HEK293 (cell line): Measurements from ENCODE around the gene GRIP1.

Source experiments
- CTCF ChIA-PET: fragments of 350-600 bp; formaldehyde crosslinking; extraction: SDS; loops from one replicate; lab custom pipeline; 2021; ENCODE audit warnings: antibody characterized with exemption; lab: Yijun Ruan, JAX
- POLR2A ChIA-PET: fragments of 300-600 bp; formaldehyde crosslinking; extraction: SDS; loops from one replicate; lab custom pipeline; 2020; ENCODE audit warnings: antibody characterized with exemption, inconsistent platforms; lab: Yijun Ruan, JAX
- H3K27ac ChIP-seq: fragments of 200-500 bp; sonication (Bioruptor generic); 2 replicates; pipeline ENCODE4 v1.5.1; 2014; ENCODE audit warnings: low read depth, low read length, control low read depth, inconsistent platforms; ENCODE audit errors: extremely low read depth
- H3K36me3 ChIP-seq, 2 experiments: fragments of 200-500 bp in 1 of 2; sonication (Bioruptor generic) in 1 of 2; 1 replicate in 1 of 2; 2 replicates in 1 of 2; pipeline ENCODE4 v1.5.1; 2014 to 2017; ENCODE audit warnings: inconsistent platforms in 2 of 2, low read length in 2 of 2; ENCODE audit not compliant: control insufficient read depth in 2 of 2, insufficient read depth in 1 of 2
- H3K4me1 ChIP-seq: fragments of 200-500 bp; sonication (Bioruptor generic); 2 replicates; pipeline ENCODE4 v1.5.1; 2014; ENCODE audit warnings: mild to moderate bottlenecking, low read length, inconsistent platforms; ENCODE audit not compliant: control insufficient read depth, insufficient read depth
- H3K4me3 ChIP-seq: 2 replicates; pipeline ENCODE4 v1.5.1; 2011; ENCODE audit warnings: low read depth, mild to moderate bottlenecking, control low read depth, low read length, moderate library complexity
- H3K9me3 ChIP-seq: fragments of 200-500 bp; sonication (Bioruptor generic); 2 replicates; pipeline ENCODE4 v1.5.1; 2014; ENCODE audit warnings: low read depth, low read length, inconsistent platforms; ENCODE audit not compliant: control insufficient read depth, insufficient read depth
- REST ChIP-seq: fragments of 450-650 bp; formaldehyde crosslinking; IDR thresholded peaks from 2 replicates; pipeline ENCODE4 v1.5.1; 2016; ENCODE audit warnings: missing biosample characterization, missing genetic modification characterization
- SP7 ChIP-seq: fragments of 450-650 bp; formaldehyde crosslinking; IDR thresholded peaks from 2 replicates; pipeline ENCODE4 v1.5.1; 2016; ENCODE audit warnings: missing biosample characterization, missing genetic modification characterization
- WT1 ChIP-seq: fragments of 450-650 bp; formaldehyde crosslinking; IDR thresholded peaks from 2 replicates; pipeline ENCODE4 v1.5.1; 2016; ENCODE audit warnings: missing biosample characterization, missing genetic modification characterization
- ZBTB26 ChIP-seq: fragments of 450-650 bp; formaldehyde crosslinking; optimal IDR thresholded peaks from 2 replicates; pipeline ENCODE3; 2016; ENCODE audit warnings: missing biosample characterization, mild to moderate bottlenecking, missing genetic modification characterization
- ZNF140 ChIP-seq: fragments of 450-650 bp; formaldehyde crosslinking; IDR thresholded peaks from 2 replicates; pipeline ENCODE4 v1.5.1; 2016; ENCODE audit warnings: missing biosample characterization, missing genetic modification characterization
- ZNF148 ChIP-seq: fragments of 450-650 bp; formaldehyde crosslinking; IDR thresholded peaks from 2 replicates; pipeline ENCODE4 v1.5.0; 2017; ENCODE audit warnings: missing biosample characterization, missing genetic modification characterization, borderline replicate concordance
- ZNF2 ChIP-seq: fragments of 450-650 bp; formaldehyde crosslinking; IDR thresholded peaks from 2 replicates; pipeline ENCODE4 v1.5.1; 2016; ENCODE audit warnings: missing biosample characterization, missing genetic modification characterization
- ZNF23 ChIP-seq: fragments of 450-650 bp; formaldehyde crosslinking; IDR thresholded peaks from 2 replicates; pipeline ENCODE4 v1.5.1; 2016; ENCODE audit warnings: missing biosample characterization, missing genetic modification characterization, borderline replicate concordance
- ZNF398 ChIP-seq: fragments of 450-650 bp; formaldehyde crosslinking; IDR thresholded peaks from 2 replicates; pipeline ENCODE4 v1.5.1; 2017; ENCODE audit warnings: missing biosample characterization, missing genetic modification characterization
- ZNF48 ChIP-seq: fragments of 450-650 bp; formaldehyde crosslinking; IDR thresholded peaks from 2 replicates; pipeline ENCODE4 v1.5.1; 2016; ENCODE audit warnings: missing biosample characterization, missing genetic modification characterization
- ZNF518A ChIP-seq: fragments of 450-650 bp; formaldehyde crosslinking; conservative IDR thresholded peaks from 2 replicates; pipeline ENCODE4 v1.5.1; 2016; ENCODE audit warnings: low read depth, missing biosample characterization, missing genetic modification characterization
- ZNF544 ChIP-seq: fragments of 450-650 bp; formaldehyde crosslinking; IDR thresholded peaks from 2 replicates; pipeline ENCODE4 v1.5.0; 2017; ENCODE audit warnings: missing biosample characterization, missing genetic modification characterization
- ZNF629 ChIP-seq: fragments of 450-650 bp; formaldehyde crosslinking; IDR thresholded peaks from 2 replicates; pipeline ENCODE4 v1.5.1; 2017; ENCODE audit warnings: missing biosample characterization, missing genetic modification characterization
- ZNF639 ChIP-seq: fragments of 450-650 bp; formaldehyde crosslinking; IDR thresholded peaks from 2 replicates; pipeline ENCODE4 v1.5.1; 2016; ENCODE audit warnings: missing biosample characterization, missing genetic modification characterization
- ZNF645 ChIP-seq: fragments of 450-650 bp; formaldehyde crosslinking; IDR thresholded peaks from 2 replicates; pipeline ENCODE4; 2016; ENCODE audit warnings: missing biosample characterization, missing genetic modification characterization

Gene GRIP1

GRCh38 chr12:66724616-66725015 is 45.7 kb upstream of the GRIP1 start (continued):
- TF ChIP-seq ZNF639 (tag by site-specific recombination) = no peak
- TF ChIP-seq ZNF148 = no peak
- no peak for TF ChIP-seq ZNF544 (tag by site-specific recombination)
- TF ChIP-seq, all 188 proteins: peak for 0

- Histone ChIP-seq H3K27ac (no peak overlapping the region), H3K4me1 (peaks cover 5% of the 10 kb centered on the region), H3K9me3 (no peaks in the 10 kb centered on the region), H3K4me3 (no peak overlapping the region)
- POLR2A ChIA-PET = no interaction called here
- CTCF ChIA-PET = interaction anchor here (1.0 to 1.2 kb wide), 2 partner anchors 10 to 15 kb away, joined by 3 to 4 read pairs; no protein-coding TSS in a partner anchor
- TF ChIP-seq ZBTB26 (tag by site-specific recombination) (no peak), ZNF2 (tag by site-specific recombination) (no peak), WT1 (tag by site-specific recombination) (no peak), ZNF398 (tag by site-specific recombination) (no peak), ZNF140 (no peak), ZNF629 (no peak)
- TF ChIP-seq, all 188 proteins: peak for 0
- H3K36me3 ChIP-seq = no peaks in the 10 kb centered on the region
Measured at GRCh38 chr12:66724026-66724425, 45.1 kb upstream of the GRIP1 start.

GRCh38 chr12:66719862-66720261 is 41.0 kb upstream of the GRIP1 start:
- no peak overlapping the region for H3K4me3 ChIP-seq
- H3K9me3 ChIP-seq = no peaks in the 10 kb centered on the region
- ChIA-PET CTCF (interaction anchor here (1.9 kb wide), 1 partner anchor 141 kb away, joined by 8 read pairs; no protein-coding TSS in a partner anchor), POLR2A (no interaction called here)
- H3K27ac ChIP-seq = no peak overlapping the region
- H3K4me1 ChIP-seq = no peaks in the 10 kb centered on the region
- no peaks in the 10 kb centered on the region for H3K36me3 ChIP-seq
- no peak for TF ChIP-seq ZNF645 (tag by site-specific recombination)
- TF ChIP-seq ZNF518A (tag by site-specific recombination) = no peak
- TF ChIP-seq ZNF48 (tag by site-specific recombination) = no peak
- no peak for TF ChIP-seq SP7 (tag by site-specific recombination)
- TF ChIP-seq ZNF23 (tag by site-specific recombination) = no peak
- no peak for TF ChIP-seq REST (tag by site-specific recombination)
